Testis (tissue), 3 donors: ENCODE data around the gene LSR. TPM values are rescaled to one million over a fixed set of nuclear protein-coding genes. Genes with fewer than 3 reads are reported as not detected.

Experiments
- DNase-seq: peaks from one replicate; pipeline ENCODE4 v3.0.0-alpha.2; 2019
- H3K27ac ChIP-seq, 2 donors: fragments of 200-600 bp; sonication (generic); one replicate each; pipeline ENCODE4 v1.5.1; 2019
- H3K27me3 ChIP-seq: fragments of 200-600 bp; sonication (generic); one replicate; pipeline ENCODE4 v1.5.1; 2019
- H3K36me3 ChIP-seq: fragments of 200-600 bp; sonication (generic); one replicate; pipeline ENCODE4 v1.5.1; 2017; ENCODE audit warnings: low read depth; ENCODE audit errors: missing control alignments
- H3K4me1 ChIP-seq: fragments of 200-600 bp; sonication (generic); one replicate; pipeline ENCODE4 v1.5.1; 2019
- H3K4me3 ChIP-seq, 2 donors: fragments of 200-600 bp; sonication (generic); one replicate each; pipeline ENCODE4 v1.5.1; 2017 to 2019
- H3K9me3 ChIP-seq: fragments of 200-600 bp; sonication (generic); one replicate; pipeline ENCODE4 v1.5.1; 2017
- POLR2A ChIP-seq: fragments of 450-650 bp; IDR thresholded peaks from one replicate; pipeline ENCODE4 v1.6.1; 2017; ENCODE audit warnings: antibody characterized with exemption, mild to moderate bottlenecking, moderate library complexity
- WGBS, 2 donors: methylation state at CpG; one replicate each; pipeline ENCODE4 v1.1.5; 2018; 5-methylcytosine and 5-hydroxymethylcytosine counted together
- intact Hi-C: fragments of 100-400 bp; cut with DNase I; formaldehyde crosslinking; loops from one replicate; pipeline ENCODE4 v1.15.1; 2023; ENCODE audit warnings: low total_unique reads
- polyA plus RNA-seq: library from polyadenylated mRNA; stranded (reverse); fragments of 350-450 nt; fragmentation: Illumina TruSeq; extraction: RNeasy Lipid Tissue Mini Kit (QIAGEN cat#74804); gene quantifications from one replicate; pipeline ENCODE4 v1.2.3, GENCODE V29; 2014; ENCODE audit warnings: low read depth, low replicate concordance; ENCODE audit not compliant: insufficient read depth
- total RNA-seq, 2 donors: library from RNA; depleted of rRNA; stranded (reverse); fragments of >200 nt; gene quantifications; one replicate each; pipeline ENCODE4 v1.2.3, GENCODE V29; 2016
- TF ChIP-seq, protein P1 (sequence below), 3 experiments: fragments of 450-650 bp in 2 of 3; fragments of 200-600 bp in 1 of 3; sonication (generic) in 1 of 3; IDR thresholded peaks; one replicate each; pipeline ENCODE4 v1.5.1; 2016 to 2019; ENCODE audit warnings: antibody characterized with exemption in 3 of 3, mild to moderate bottlenecking in 2 of 3, moderate library complexity in 1 of 3

Gene LSR
- total and polyA plus RNA-seq, 3 donors from 2014 or later, result 85.7 to 195 (median 154) TPM

DNA sequence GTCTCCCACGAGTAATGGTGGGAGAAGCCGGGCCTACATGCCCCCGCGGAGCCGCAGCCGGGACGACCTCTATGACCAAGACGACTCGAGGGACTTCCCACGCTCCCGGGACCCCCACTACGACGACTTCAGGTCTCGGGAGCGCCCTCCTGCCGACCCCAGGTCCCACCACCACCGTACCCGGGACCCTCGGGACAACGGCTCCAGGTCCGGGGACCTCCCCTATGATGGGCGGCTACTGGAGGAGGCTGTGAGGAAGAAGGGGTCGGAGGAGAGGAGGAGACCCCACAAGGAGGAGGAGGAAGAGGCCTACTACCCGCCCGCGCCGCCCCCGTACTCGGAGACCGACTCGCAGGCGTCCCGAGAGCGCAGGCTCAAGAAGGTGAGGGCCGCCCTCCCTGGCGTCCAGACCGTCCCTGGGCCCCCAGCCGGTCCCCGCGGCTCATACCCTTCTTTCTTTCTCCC lies 18.6 kb downstream of the LSR start:
- DNase-seq, result peak; percentile 68
- intact Hi-C loops, result no loop called here
- Histone ChIP-seq H3K27me3 (no peaks in the 10 kb centered on the region), H3K4me3 (peak overlapping the region; percentile 82), H3K9me3 (no peaks in the 10 kb centered on the region), H3K27ac (peak overlapping the region; percentile 68 to 98), H3K36me3 (no peaks in the 10 kb centered on the region), H3K4me1 (peaks cover 32% of the 10 kb centered on the region)
- WGBS, 2 donors, result 0 to 1% methylated on average over 17 to 40 of the region's 40 CpGs
- TF ChIP-seq, protein P1, sequence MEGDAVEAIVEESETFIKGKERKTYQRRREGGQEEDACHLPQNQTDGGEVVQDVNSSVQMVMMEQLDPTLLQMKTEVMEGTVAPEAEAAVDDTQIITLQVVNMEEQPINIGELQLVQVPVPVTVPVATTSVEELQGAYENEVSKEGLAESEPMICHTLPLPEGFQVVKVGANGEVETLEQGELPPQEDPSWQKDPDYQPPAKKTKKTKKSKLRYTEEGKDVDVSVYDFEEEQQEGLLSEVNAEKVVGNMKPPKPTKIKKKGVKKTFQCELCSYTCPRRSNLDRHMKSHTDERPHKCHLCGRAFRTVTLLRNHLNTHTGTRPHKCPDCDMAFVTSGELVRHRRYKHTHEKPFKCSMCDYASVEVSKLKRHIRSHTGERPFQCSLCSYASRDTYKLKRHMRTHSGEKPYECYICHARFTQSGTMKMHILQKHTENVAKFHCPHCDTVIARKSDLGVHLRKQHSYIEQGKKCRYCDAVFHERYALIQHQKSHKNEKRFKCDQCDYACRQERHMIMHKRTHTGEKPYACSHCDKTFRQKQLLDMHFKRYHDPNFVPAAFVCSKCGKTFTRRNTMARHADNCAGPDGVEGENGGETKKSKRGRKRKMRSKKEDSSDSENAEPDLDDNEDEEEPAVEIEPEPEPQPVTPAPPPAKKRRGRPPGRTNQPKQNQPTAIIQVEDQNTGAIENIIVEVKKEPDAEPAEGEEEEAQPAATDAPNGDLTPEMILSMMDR (IDR thresholded peaks at IDR 0.05), result no peak
- TF ChIP-seq POLR2A, result no peak

GRCh38 chr19:35267818-35268535 lies 19.2 kb downstream of the LSR start:
- H3K36me3 ChIP-seq, result no peaks in the 10 kb centered on the region
- 0 to 1% methylated on average over 12 to 65 of the region's 100 CpGs for WGBS, 2 donors
- DNase-seq, result peak; percentile 69
- no peaks in the 10 kb centered on the region for H3K9me3 ChIP-seq
- no peak for TF ChIP-seq POLR2A
- TF ChIP-seq, protein P1 (IDR thresholded peaks at IDR 0.05), result no peak
- H3K27ac ChIP-seq, result peak overlapping the region; percentile 68 to 98
- peak overlapping the region; percentile 82 for H3K4me3 ChIP-seq
- H3K4me1 ChIP-seq, result peaks cover 32% of the 10 kb centered on the region
- no peaks in the 10 kb centered on the region for H3K27me3 ChIP-seq
- intact Hi-C loops, result no loop called here

- peak within 1 kb of the TSS; percentile 82 for H3K4me3 ChIP-seq
- peak within 1 kb of the TSS; percentile 84 to 98 for H3K27ac ChIP-seq
- intact Hi-C loops, result no loop called here
- H3K36me3 ChIP-seq, result no peaks in the 10 kb centered on the region
- no peaks in the 10 kb centered on the region for H3K9me3 ChIP-seq
- peaks cover 32% of the 10 kb centered on the region for H3K4me1 ChIP-seq
- WGBS, 2 donors, result 0 to 1% methylated on average over 25 to 78 of the region's 126 CpGs
- TF ChIP-seq, protein P1 (IDR thresholded peaks at IDR 0.05), result no peak
- TF ChIP-seq POLR2A, result no peak
- no peaks in the 10 kb centered on the region for H3K27me3 ChIP-seq
- peak; percentile 84 for DNase-seq
Observed at GRCh38 chr19:35268536-35269437, 20.0 kb downstream of the LSR start, which contains the start of gene USF2. Gene USF2, plus strand, starts transcription at chr19:35268962. Its CDS starts 140 bp downstream, at chr19:35269102.

- Histone ChIP-seq H3K4me3 (peak overlapping the region; percentile 62 to 82), H3K4me1 (peaks cover 32% of the 10 kb centered on the region), H3K9me3 (no peaks in the 10 kb centered on the region), H3K27me3 (no peaks in the 10 kb centered on the region), H3K27ac (peak overlapping the region; percentile 84 to 98), H3K36me3 (no peaks in the 10 kb centered on the region)
- intact Hi-C loops, result no loop called here
- DNase-seq, result peak; percentile 89
- WGBS, 2 donors, result 0 to 3% methylated on average over 4 to 51 of the region's 66 CpGs
- no peak for TF ChIP-seq POLR2A
- TF ChIP-seq, protein P1 (IDR thresholded peaks at IDR 0.05), result peak; percentile 43 to 78 (median 72)
Observed at GRCh38 chr19:35269438-35270117, 20.8 kb downstream of the LSR start.
